HepG2 (cell line): ENCODE results near the gene SESN3. TPM values are rescaled to one million over a fixed set of nuclear protein-coding genes. Genes with fewer than 3 reads are reported as not detected.

Experiments
- ATAC-seq: fragments of 200-7000 bp; cut with Tn5 transposase; 3 replicates; pipeline ENCODE4 v1.9.1; 2020; ENCODE audit warnings: mild to moderate bottlenecking, moderate library complexity
- BruUV-seq: library from RNA; stranded (reverse); fragments of 400-500 nt; replicated peaks from 2 replicates; lab custom pipeline; 2021; lab: Mats Ljungman, UMichigan
- CTCF ChIA-PET: fragments of 300-600 bp; formaldehyde crosslinking; extraction: SDS; loops from one replicate; lab custom pipeline; 2021; ENCODE audit warnings: low total read pairs, inconsistent platforms, low intra/inter-chr PET ratio; lab: Yijun Ruan, JAX
- POLR2A ChIA-PET: fragments of 350-600 bp; sonication (Branson Sonifier 250); formaldehyde crosslinking; loops from one replicate; lab custom pipeline; 2020; ENCODE audit warnings: antibody characterized with exemption, inconsistent platforms; lab: Yijun Ruan, JAX
- DNase-seq: peaks from one replicate; pipeline ENCODE4 v3.0.0-alpha.2; 2015; ENCODE audit warnings: low spot score
- FAIRE-seq: peaks from 3 replicates; lab custom pipeline; 2011; peaks lifted over from hg19 to GRCh38; lab: Jason Lieb, UNC
- H2AFZ ChIP-seq: one replicate; pipeline ENCODE4 v1.6.1; 2011; ENCODE audit warnings: low read length, inconsistent platforms
- H3K27ac ChIP-seq: fragments of 300-600 bp; 3 replicates; pipeline ENCODE4 v1.8.0; 2011; ENCODE audit warnings: mixed run types, mild to moderate bottlenecking, mixed read lengths, low read length, inconsistent platforms; ENCODE audit not compliant: insufficient read depth; ENCODE audit errors: extremely low read length
- H3K27me3 ChIP-seq, 2 experiments: fragments of 200-600 bp in 1 of 2; 2 replicates in 1 of 2; 3 replicates in 1 of 2; pipeline versions ENCODE4 v1.6.0 to v1.8.0; 2011; ENCODE audit warnings: low read length in 2 of 2, mild to moderate bottlenecking in 2 of 2, moderate library complexity in 2 of 2, inconsistent platforms in 1 of 2; ENCODE audit not compliant: insufficient read depth in 2 of 2, control insufficient read depth in 1 of 2
- H3K36me3 ChIP-seq, 2 experiments: fragments of 200-600 bp in 1 of 2; replicated peaks in 1 of 2; 2 replicates in 1 of 2; 3 replicates in 1 of 2; pipeline versions ENCODE4 v1.5.1 to v1.8.0; 2011; ENCODE audit warnings: low read length in 2 of 2, inconsistent platforms in 1 of 2; ENCODE audit not compliant: insufficient read depth in 2 of 2, control insufficient read depth in 1 of 2
- H3K4me1 ChIP-seq: 2 replicates; pipeline ENCODE4 v1.5.1; 2012; ENCODE audit warnings: low read length, inconsistent platforms; ENCODE audit not compliant: insufficient read depth
- H3K4me2 ChIP-seq: 2 replicates; pipeline ENCODE4 v1.6.0; 2011; ENCODE audit warnings: low read depth, low read length, inconsistent platforms
- H3K4me3 ChIP-seq, 3 experiments: fragments of 200-600 bp in 1 of 3; sonication (generic), shearing (Covaris generic) in 1 of 3; replicated peaks in 1 of 3; 2 replicates each; pipeline ENCODE4 v1.5.1; 2011 to 2016; ENCODE audit warnings: low read length in 3 of 3, inconsistent platforms in 2 of 3, low read depth in 2 of 3, mild to moderate bottlenecking in 2 of 3, control low read depth in 1 of 3, mixed read lengths in 1 of 3; ENCODE audit not compliant: insufficient read depth in 1 of 3
- H3K79me2 ChIP-seq: one replicate; pipeline ENCODE4 v1.6.1; 2011; ENCODE audit warnings: low read length, inconsistent platforms; ENCODE audit not compliant: insufficient read depth
- H3K9ac ChIP-seq: 2 replicates; pipeline ENCODE4 v1.6.0; 2011; ENCODE audit warnings: mild to moderate bottlenecking, low read depth, low read length, inconsistent platforms; ENCODE audit not compliant: insufficient read depth
- H3K9me3 ChIP-seq: 2 replicates; pipeline ENCODE4 v1.5.1; 2012; ENCODE audit warnings: mild to moderate bottlenecking, low read length
- H4K20me1 ChIP-seq: 2 replicates; pipeline ENCODE4 v1.6.0; 2011; ENCODE audit warnings: inconsistent platforms, mild to moderate bottlenecking, low read length, moderate library complexity; ENCODE audit not compliant: insufficient read depth
- JDP2 ChIP-seq: sonication (generic); formaldehyde crosslinking; IDR thresholded peaks from 2 replicates; pipeline ENCODE4 v1.8.1; 2022; ENCODE audit warnings: missing genetic modification reagents, borderline replicate concordance
- MTA3 ChIP-seq: sonication (generic); formaldehyde crosslinking; IDR thresholded peaks from 2 replicates; pipeline ENCODE4 v1.4.0; 2020; ENCODE audit warnings: missing genetic modification reagents
- PITX1 ChIP-seq: sonication (generic); formaldehyde crosslinking; IDR thresholded peaks from 2 replicates; pipeline ENCODE4 v1.5.1; 2020; ENCODE audit warnings: mild to moderate bottlenecking, missing genetic modification reagents
- SMARCC2 ChIP-seq: fragments of 450-650 bp; IDR thresholded peaks from 2 replicates; pipeline ENCODE4 v1.6.1; 2017; ENCODE audit warnings: antibody characterized with exemption, mild to moderate bottlenecking
- SNRNP70 ChIP-seq: fragments of 200-400 bp; formaldehyde crosslinking; IDR thresholded peaks from 2 replicates; pipeline ENCODE4 v1.6.1; 2017; ENCODE audit warnings: mild to moderate bottlenecking, low read depth, low read length, moderate library complexity
- SP4 ChIP-seq: sonication (generic); formaldehyde crosslinking; IDR thresholded peaks from 2 replicates; pipeline ENCODE4 v1.8.1; 2023; ENCODE audit warnings: mild to moderate bottlenecking, missing genetic modification reagents
- ZBTB7B ChIP-seq: sonication (generic); formaldehyde crosslinking; IDR thresholded peaks from 2 replicates; pipeline ENCODE4 v1.4.0; 2020; ENCODE audit warnings: missing genetic modification reagents
- ZNF761 ChIP-seq: sonication (generic); formaldehyde crosslinking; conservative IDR thresholded peaks from 2 replicates; pipeline ENCODE4 v1.4.0; 2020; ENCODE audit warnings: mild to moderate bottlenecking, missing genetic modification reagents
- ZNF83 ChIP-seq: sonication (generic); formaldehyde crosslinking; IDR thresholded peaks from 2 replicates; pipeline ENCODE4 v1.4.0; 2020; ENCODE audit warnings: missing genetic modification reagents, mild to moderate bottlenecking, borderline replicate concordance
- WGBS: methylation state at CpG from one replicate; pipeline ENCODE4 v1.1.6; 2017; ENCODE audit warnings: low lambda C conversion rate; 5-methylcytosine and 5-hydroxymethylcytosine counted together
- in situ Hi-C: cut with HindIII; loops from 2 replicates; pipeline ENCODE4 v1.10.0; 2017; ENCODE audit warnings: low pct_unique_long_range_greater_than_20kb; ENCODE audit not compliant: extremely low pct_ligation_motif_present
- intact Hi-C: fragments of 100-400 bp; cut with micrococcal nuclease; formaldehyde crosslinking; loops from one replicate; pipeline ENCODE4 v1.10.0; 2022; ENCODE audit not compliant: unreplicated experiment
- polyA plus RNA-seq, 8 experiments: library from polyadenylated mRNA; depleted of rRNA in 3 of 8; stranded (reverse) in 7 of 8; unstranded in 1 of 8; fragments of >200 nt; fragmentation: Illumina TruSeq in 4 of 8; extraction: Trizol in 4 of 8; gene quantifications; 2 replicates each; pipeline versions ENCODE4 v1.2.1 to v1.2.3, GENCODE V29; 2011 to 2016; ENCODE audit warnings: low read depth in 4 of 8, missing spikeins in 1 of 8, mixed read lengths in 1 of 8; ENCODE audit not compliant: insufficient read depth in 1 of 8
- total RNA-seq, 5 experiments: library from RNA; depleted of rRNA; stranded (reverse); fragments of >200 nt; fragmentation: Illumina TruSeq; extraction: Trizol; gene quantifications; 2 replicates each; pipeline ENCODE4 v1.2.3, GENCODE V29; 2016; ENCODE audit warnings: low read depth in 1 of 5
- TF ChIP-seq, protein P1 (sequence below): sonication (generic); formaldehyde crosslinking; IDR thresholded peaks from 2 replicates; pipeline ENCODE4 v1.5.1; 2020; ENCODE audit warnings: missing genetic modification reagents, mild to moderate bottlenecking, borderline replicate concordance
- TF ChIP-seq, protein P2 (sequence below): sonication (generic); formaldehyde crosslinking; IDR thresholded peaks from 2 replicates; pipeline ENCODE4 v1.9.0; 2021; ENCODE audit warnings: missing genetic modification reagents, borderline replicate concordance
- TF ChIP-seq, protein P3 (sequence below): sonication (generic); formaldehyde crosslinking; IDR thresholded peaks from 2 replicates; pipeline ENCODE4 v1.4.0; 2020; ENCODE audit warnings: mild to moderate bottlenecking, low read depth, missing genetic modification reagents
- TF ChIP-seq, protein P4 (sequence below): sonication (generic); formaldehyde crosslinking; IDR thresholded peaks from 2 replicates; pipeline ENCODE4 v1.8.0; 2023; ENCODE audit warnings: mild to moderate bottlenecking, missing genetic modification reagents
- TF ChIP-seq, protein P5 (sequence below): IDR thresholded peaks from 2 replicates; pipeline ENCODE4 v1.6.1; 2012; ENCODE audit warnings: inconsistent platforms

The SESN3 gene
- total and polyA plus RNA-seq, 2 of the 13 experiments (the other 11 are each of a cell fraction or from before 2014, with no cell fraction given) = 0.53 to 0.86 TPM

- Histone ChIP-seq H3K4me3 (no peak overlapping the region), H3K4me2 (no peak overlapping the region), H2AFZ (no peak overlapping the region), H3K4me1 (no peaks in the 10 kb centered on the region), H3K79me2 (no peaks in the 10 kb centered on the region), H3K36me3 (no peaks in the 10 kb centered on the region), H3K9me3 (no peaks in the 10 kb centered on the region), H4K20me1 (no peaks in the 10 kb centered on the region), H3K27ac (no peak overlapping the region), H3K9ac (no peak overlapping the region), H3K27me3 (no peaks in the 10 kb centered on the region)
- intact Hi-C loops (no loop called here), in situ Hi-C loops (no loop called here)
- FAIRE-seq (no peak), DNase-seq (no peak), ATAC-seq (no peak)
- 55% methylated on average over 1 of the region's 1 CpG for WGBS
- no TSS peak for BruUV-seq
- ChIA-PET POLR2A (no interaction called here), CTCF (no interaction called here)
- no peak for TF ChIP-seq SMARCC2
- no peak for TF ChIP-seq MTA3 (CRISPR knock-in tag)
- TF ChIP-seq, protein P1, sequence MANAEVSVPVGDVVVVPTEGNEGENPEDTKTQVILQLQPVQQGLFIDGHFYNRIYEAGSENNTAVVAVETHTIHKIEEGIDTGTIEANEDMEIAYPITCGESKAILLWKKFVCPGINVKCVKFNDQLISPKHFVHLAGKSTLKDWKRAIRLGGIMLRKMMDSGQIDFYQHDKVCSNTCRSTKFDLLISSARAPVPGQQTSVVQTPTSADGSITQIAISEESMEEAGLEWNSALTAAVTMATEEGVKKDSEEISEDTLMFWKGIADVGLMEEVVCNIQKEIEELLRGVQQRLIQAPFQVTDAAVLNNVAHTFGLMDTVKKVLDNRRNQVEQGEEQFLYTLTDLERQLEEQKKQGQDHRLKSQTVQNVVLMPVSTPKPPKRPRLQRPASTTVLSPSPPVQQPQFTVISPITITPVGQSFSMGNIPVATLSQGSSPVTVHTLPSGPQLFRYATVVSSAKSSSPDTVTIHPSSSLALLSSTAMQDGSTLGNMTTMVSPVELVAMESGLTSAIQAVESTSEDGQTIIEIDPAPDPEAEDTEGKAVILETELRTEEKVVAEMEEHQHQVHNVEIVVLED = no peak
- TF ChIP-seq, protein P2, sequence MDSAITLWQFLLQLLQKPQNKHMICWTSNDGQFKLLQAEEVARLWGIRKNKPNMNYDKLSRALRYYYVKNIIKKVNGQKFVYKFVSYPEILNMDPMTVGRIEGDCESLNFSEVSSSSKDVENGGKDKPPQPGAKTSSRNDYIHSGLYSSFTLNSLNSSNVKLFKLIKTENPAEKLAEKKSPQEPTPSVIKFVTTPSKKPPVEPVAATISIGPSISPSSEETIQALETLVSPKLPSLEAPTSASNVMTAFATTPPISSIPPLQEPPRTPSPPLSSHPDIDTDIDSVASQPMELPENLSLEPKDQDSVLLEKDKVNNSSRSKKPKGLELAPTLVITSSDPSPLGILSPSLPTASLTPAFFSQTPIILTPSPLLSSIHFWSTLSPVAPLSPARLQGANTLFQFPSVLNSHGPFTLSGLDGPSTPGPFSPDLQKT (CRISPR knock-in tag) = no peak
- TF ChIP-seq ZNF761 (CRISPR knock-in tag) = no peak
- TF ChIP-seq, protein P3, sequence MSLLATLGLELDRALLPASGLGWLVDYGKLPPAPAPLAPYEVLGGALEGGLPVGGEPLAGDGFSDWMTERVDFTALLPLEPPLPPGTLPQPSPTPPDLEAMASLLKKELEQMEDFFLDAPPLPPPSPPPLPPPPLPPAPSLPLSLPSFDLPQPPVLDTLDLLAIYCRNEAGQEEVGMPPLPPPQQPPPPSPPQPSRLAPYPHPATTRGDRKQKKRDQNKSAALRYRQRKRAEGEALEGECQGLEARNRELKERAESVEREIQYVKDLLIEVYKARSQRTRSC (CRISPR knock-in tag) = no peak
- TF ChIP-seq, protein P4, sequence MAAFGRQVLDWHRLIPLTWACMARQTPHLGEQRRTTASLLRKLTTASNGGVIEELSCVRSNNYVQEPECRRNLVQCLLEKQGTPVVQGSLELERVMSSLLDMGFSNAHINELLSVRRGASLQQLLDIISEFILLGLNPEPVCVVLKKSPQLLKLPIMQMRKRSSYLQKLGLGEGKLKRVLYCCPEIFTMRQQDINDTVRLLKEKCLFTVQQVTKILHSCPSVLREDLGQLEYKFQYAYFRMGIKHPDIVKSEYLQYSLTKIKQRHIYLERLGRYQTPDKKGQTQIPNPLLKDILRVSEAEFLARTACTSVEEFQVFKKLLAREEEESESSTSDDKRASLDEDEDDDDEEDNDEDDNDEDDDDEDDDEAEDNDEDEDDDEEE (CRISPR knock-in tag) = no peak
- TF ChIP-seq PITX1 (CRISPR knock-in tag) = no peak
- no peak for TF ChIP-seq ZNF83 (CRISPR knock-in tag)
- TF ChIP-seq, protein P5, sequence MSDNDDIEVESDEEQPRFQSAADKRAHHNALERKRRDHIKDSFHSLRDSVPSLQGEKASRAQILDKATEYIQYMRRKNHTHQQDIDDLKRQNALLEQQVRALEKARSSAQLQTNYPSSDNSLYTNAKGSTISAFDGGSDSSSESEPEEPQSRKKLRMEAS = no peak
- TF ChIP-seq SP4 = no peak
- no peak for TF ChIP-seq ZBTB7B (CRISPR knock-in tag)
- TF ChIP-seq SNRNP70 = no peak
- no peak for TF ChIP-seq JDP2
Measured at GRCh38 chr11:95115597-95115996, 115.4 kb downstream of the SESN3 start.
